A549 treated with Mapracorat at 1 μM for 4 hours (cell line): ENCODE results near the gene EIF3L. TPM values are rescaled to one million over a fixed set of nuclear protein-coding genes. Genes with fewer than 3 reads are reported as not detected.

Source experiments
- total RNA-seq: library from RNA; stranded (reverse); fragments of 200-300 nt; extraction: Qiagen RNA extraction; gene quantifications from 5 replicates; pipeline ENCODE4 v1.2.3, GENCODE V29; 2022

EIF3L gene
- total RNA-seq, result 264 to 287 TPM (median 275 TPM) in 5 replicates

DNA sequence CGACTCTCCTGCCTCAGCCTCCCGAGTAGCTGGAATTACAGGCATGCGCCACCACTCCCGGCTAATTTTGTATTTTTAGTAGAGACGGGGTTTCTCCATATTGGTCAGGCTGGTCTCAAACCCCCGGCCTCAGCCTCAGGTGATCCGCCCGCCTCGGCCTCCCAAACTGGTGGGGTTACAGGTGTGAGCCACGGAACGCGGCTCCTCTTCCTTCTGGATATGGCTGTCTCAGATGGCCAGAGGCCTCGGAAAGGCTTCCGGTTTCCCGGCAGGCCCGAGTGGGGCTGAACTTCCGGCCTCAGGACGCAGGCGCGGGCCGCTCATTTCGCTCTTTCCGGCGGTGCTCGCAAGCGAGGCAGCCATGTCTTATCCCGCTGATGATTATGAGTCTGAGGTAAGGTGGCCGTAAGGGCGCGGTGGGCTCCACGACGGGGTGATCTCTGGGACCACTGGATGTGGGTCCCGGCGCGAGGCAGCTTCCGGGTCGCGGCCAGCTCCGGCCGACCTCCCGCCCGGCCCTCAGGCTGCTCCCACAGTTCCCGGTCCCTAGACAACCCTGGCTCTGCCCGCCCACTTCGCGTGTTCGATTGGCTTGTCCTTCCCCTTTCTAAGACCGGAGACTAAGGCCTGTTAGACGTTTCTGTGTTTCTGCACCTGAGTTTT, at the start of gene EIF3L:
Gene EIF3L, plus strand, starts transcription at position 331 of the 663 bp plus-strand sequence. Its CDS starts 31 bp downstream, at position 362.

DNA sequence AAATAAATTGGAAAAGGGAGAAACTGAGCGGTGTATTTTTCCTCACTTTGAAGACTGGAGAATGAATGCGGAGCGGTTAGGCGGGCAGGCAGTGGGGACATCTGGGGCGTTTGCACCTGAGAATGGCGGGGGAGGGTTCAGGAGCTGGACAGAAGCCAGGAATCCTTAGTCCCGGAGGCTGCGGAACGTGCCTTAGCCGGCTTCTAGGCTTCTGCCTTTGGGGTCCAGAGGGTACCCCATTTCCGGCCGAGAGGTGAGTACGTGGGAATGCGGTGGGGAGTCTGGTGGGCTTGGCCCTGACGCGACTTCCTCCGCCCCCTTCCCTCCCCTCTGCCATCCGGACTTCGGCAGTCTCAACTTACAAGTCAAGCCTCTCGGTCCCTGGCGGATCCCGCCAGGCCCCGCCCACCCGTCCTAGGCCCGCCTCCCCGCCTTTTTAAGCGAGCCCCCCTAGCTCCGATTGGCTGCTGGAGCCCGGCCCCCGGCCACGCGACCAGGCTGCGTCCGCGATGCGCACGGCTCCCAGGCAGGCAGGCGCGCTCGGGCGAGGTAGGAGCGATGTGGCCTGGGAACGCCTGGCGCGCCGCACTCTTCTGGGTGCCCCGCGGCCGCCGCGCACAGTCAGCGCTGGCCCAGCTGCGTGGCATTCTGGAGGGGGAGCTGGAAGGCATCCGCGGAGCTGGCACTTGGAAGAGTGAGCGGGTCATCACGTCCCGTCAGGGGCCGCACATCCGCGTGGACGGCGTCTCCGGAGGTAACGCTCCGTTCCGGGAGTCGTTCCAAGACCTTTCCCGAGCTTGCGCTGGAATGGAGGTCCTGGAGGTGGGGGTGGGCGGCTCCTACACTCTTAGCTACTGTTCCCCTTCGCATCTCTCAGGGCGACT, 41.6 kb upstream of the EIF3L start, which contains the start of gene GCAT:
Gene GCAT, plus strand, starts transcription at position 525 of the 884 bp plus-strand sequence. Its CDS starts 34 bp downstream, at position 559.

DNA sequence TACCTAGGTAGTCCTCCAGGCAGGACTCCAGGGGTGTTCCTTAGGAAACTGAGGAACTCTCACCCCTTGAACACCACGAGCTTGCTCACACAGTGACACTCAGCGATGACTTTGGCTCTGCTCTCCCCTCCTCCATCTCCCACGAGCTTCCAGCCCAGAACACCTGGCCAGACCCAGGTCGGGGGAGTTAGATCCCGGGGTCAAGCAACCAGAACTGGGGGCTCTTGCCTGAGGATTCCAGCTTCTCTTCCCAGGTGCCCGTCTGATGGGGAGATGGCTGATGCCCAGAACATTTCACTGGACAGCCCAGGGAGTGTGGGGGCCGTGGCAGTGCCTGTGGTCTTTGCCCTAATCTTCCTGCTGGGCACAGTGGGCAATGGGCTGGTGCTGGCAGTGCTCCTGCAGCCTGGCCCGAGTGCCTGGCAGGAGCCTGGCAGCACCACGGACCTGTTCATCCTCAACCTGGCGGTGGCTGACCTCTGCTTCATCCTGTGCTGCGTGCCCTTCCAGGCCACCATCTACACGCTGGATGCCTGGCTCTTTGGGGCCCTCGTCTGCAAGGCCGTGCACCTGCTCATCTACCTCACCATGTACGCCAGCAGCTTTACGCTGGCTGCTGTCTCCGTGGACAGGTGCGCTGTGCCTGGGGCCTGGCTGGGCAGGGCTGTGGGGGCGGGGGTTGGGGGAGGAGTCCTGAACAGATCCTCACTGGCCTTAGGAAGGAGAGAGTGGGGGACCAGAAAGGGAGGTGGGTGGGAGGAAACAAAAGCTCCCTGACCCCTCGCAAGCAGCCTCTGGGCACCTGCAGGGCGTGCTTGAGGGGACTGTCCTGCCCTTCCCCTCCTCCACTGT, 25.9 kb upstream of the EIF3L start, which contains the start of gene GALR3:
Gene GALR3, plus strand, starts transcription at position 249 of the 852 bp plus-strand sequence. Its CDS starts 25 bp downstream, at position 274.

DNA sequence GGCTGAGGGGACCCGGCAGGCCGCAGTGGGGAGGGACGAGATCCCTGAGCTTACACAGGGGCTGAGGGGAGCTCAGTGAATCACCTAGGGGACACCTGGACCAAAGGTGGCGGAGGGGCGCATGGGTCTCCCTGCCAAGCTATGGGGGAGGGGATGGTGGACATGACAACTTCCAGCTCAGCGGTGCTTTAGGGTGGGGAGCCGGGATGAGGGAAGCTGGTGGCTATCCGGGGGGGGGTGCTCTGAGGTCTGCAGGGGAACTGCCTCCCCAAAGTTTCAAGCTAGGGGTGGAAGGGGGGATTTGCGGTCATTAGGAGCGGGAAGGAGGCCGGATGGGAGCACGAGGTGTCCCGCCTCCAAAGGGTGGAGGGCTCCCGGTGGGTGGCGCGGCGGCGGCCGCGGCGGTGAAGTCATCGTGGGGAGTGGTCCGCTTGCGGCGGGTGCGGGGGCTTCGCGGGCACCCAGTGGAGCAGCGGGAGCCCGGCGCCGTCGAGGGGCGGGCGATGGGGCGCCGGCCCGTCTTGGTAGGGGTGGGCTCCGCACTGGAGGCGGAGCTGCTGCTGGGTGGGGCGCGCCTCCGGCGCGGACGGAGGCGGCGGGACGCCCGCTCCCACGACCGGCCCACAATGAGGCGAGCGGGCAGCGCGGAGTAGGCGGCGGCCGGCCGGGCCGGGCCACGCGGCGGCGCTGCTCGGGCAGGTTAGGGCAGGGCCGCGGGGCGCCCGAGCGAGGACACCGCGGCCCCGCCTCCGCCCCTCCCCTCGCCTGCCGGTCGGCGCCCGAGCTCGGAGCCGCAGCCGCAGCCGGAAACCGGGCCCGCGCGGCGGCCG, 56.5 kb downstream of the EIF3L start, which contains the start of gene MICALL1:
Gene MICALL1, plus strand, starts transcription at position 764 of the 830 bp plus-strand sequence. CDS start 126 bp downstream, outside the sequence.

Other genes starting within 250 kb of the EIF3L start
- gene GGA1, start 240.6 kb upstream of the EIF3L start, total RNA-seq, result 16.4 to 24.1 TPM (median 23.6 TPM) in 5 replicates
- gene SH3BP1, start 209.8 kb upstream of the EIF3L start, total RNA-seq, result 1.5 to 2.6 TPM (median 1.9 TPM) in 5 replicates
- 12.9 to 18.7 TPM (median 16.5 TPM) in 5 replicates for gene PDXP, start 190.7 kb upstream of the EIF3L start, total RNA-seq
- gene LGALS1, start 173.8 kb upstream of the EIF3L start, total RNA-seq, result 1,243 to 1,361 TPM (median 1,330 TPM) in 5 replicates
- 23.9 to 30.7 TPM (median 26.6 TPM) in 5 replicates for gene NOL12, start 163.1 kb upstream of the EIF3L start, total RNA-seq
- gene TRIOBP, start 152.4 kb upstream of the EIF3L start, total RNA-seq, result 26.5 to 37.8 TPM (median 33.8 TPM) in 5 replicates
- gene GCAT, start 41.5 kb upstream of the EIF3L start, total RNA-seq, result 2.7 to 3.8 TPM (median 3.0 TPM) in 5 replicates
- gene GALR3, start 26.0 kb upstream of the EIF3L start, total RNA-seq, result not detected in 5 replicates
- gene ANKRD54, start 5.1 kb upstream of the EIF3L start, total RNA-seq, result 18.1 to 25.4 TPM (median 21.6 TPM) in 5 replicates
- 16.7 to 20.2 TPM (median 18.6 TPM) in 5 replicates for gene MICALL1, start 56.9 kb downstream of the EIF3L start, total RNA-seq
- 0.13 to 0.30 TPM (median 0.26 TPM) in 5 replicates for gene C22orf23, start 104.2 kb downstream of the EIF3L start, total RNA-seq
- 118 to 139 TPM (median 126 TPM) in 5 replicates for gene POLR2F, start 104.3 kb downstream of the EIF3L start, total RNA-seq
- gene SOX10, start 135.1 kb downstream of the EIF3L start, total RNA-seq, result not detected in 5 replicates
- gene PICK1, start 208.0 kb downstream of the EIF3L start, total RNA-seq, result 10.6 to 12.2 TPM (median 11.9 TPM) in 5 replicates
- not detected in 5 replicates for gene SLC16A8, start 234.8 kb downstream of the EIF3L start, total RNA-seq